ENCODE results near the gene PAK1. TPM values are rescaled to one million over a fixed set of nuclear protein-coding genes. Genes with fewer than 3 reads are reported as not detected.

PAK1 gene
- polyA plus RNA-seq, 1 donor (not counting 4 experiments of a cell fraction or from before 2014, with no cell fraction given), result 78.2 TPM

DNA sequence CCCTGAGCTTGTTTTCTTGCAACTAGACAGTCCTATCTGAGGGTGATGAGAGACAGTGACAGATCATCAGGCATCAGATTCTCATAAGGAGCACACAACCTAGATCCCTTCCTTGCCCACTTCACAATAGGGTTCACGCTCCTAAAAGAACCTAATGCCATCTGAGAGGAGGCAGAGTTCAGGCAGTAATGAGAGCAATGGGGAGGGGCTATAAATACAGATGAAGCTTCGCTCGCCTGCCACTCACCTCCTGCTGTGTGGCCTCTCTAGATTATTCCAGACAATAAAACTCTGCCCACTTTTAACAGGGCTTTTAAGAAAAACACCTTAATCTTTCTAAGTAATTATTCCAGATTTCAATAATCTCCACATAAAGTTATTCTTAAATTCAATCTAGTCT is 43.9 kb upstream of the PAK1 start:
- no peak overlapping the region for H2AFZ ChIP-seq (ENCODE audit: control insufficient read depth, low read length)
- no peak overlapping the region for H3K9ac ChIP-seq (ENCODE audit: control insufficient read depth, extremely low read depth, insufficient read depth, low read length)
- no peak for DNase-seq (ENCODE audit: low read depth, low spot score)
- FAIRE-seq, result no peak
- H3K27ac ChIP-seq (ENCODE audit: control insufficient read depth, insufficient read depth, low read length), result no peak overlapping the region
- H3K9me1 ChIP-seq (ENCODE audit: control insufficient read depth, extremely low read depth, insufficient read depth, low read length), result no peaks in the 10 kb centered on the region
- H3K79me2 ChIP-seq (ENCODE audit: control insufficient read depth, insufficient read depth, low read length), result no peaks in the 10 kb centered on the region
- no peak overlapping the region for H3K4me2 ChIP-seq (ENCODE audit: control insufficient read depth, extremely low read depth, insufficient read depth, low read depth, low read length)
- TF ChIP-seq, protein P1, sequence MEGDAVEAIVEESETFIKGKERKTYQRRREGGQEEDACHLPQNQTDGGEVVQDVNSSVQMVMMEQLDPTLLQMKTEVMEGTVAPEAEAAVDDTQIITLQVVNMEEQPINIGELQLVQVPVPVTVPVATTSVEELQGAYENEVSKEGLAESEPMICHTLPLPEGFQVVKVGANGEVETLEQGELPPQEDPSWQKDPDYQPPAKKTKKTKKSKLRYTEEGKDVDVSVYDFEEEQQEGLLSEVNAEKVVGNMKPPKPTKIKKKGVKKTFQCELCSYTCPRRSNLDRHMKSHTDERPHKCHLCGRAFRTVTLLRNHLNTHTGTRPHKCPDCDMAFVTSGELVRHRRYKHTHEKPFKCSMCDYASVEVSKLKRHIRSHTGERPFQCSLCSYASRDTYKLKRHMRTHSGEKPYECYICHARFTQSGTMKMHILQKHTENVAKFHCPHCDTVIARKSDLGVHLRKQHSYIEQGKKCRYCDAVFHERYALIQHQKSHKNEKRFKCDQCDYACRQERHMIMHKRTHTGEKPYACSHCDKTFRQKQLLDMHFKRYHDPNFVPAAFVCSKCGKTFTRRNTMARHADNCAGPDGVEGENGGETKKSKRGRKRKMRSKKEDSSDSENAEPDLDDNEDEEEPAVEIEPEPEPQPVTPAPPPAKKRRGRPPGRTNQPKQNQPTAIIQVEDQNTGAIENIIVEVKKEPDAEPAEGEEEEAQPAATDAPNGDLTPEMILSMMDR (optimal IDR thresholded peaks at IDR 0.05 in 1 of 3, IDR thresholded peaks at IDR 0.05 in 1 of 3, conservative IDR thresholded peaks at IDR 0.05 in 1 of 3; ENCODE audit: extremely low read depth in 1 of 3, insufficient read depth in 2 of 3, low read length in 3 of 3), result no peak
- TF ChIP-seq EZH2 (IDR thresholded peaks at IDR 0.05; ENCODE audit: low read length), result no peak
- no peak overlapping the region for H3K4me3 ChIP-seq (ENCODE audit: control insufficient read depth in 2 of 3, extremely low read depth in 1 of 3, insufficient read depth in 2 of 3, low read depth in 1 of 3, low read length in 3 of 3)
- no peaks in the 10 kb centered on the region for H3K9me3 ChIP-seq (ENCODE audit: control insufficient read depth, low read depth, low read length)
- H3K4me1 ChIP-seq (ENCODE audit: control insufficient read depth, extremely low read depth, insufficient read depth, low read length), result peaks cover 3% of the 10 kb centered on the region
- dilution Hi-C loops (cut with MboI; ENCODE audit: extremely low pct_ligation_motif_present, low sequenced_read_pairs), result no loop called here
- no peaks in the 10 kb centered on the region for H4K20me1 ChIP-seq (ENCODE audit: control insufficient read depth, extremely low read depth, insufficient read depth, low read length)
- H3K36me3 ChIP-seq (ENCODE audit: control insufficient read depth in 2 of 2, extremely low read depth in 1 of 2, insufficient read depth in 2 of 2, low read length in 2 of 2), result no peaks in the 10 kb centered on the region
- H3K27me3 ChIP-seq (ENCODE audit: control insufficient read depth, extremely low read depth, insufficient read depth, low read length), result no peaks in the 10 kb centered on the region

DNA sequence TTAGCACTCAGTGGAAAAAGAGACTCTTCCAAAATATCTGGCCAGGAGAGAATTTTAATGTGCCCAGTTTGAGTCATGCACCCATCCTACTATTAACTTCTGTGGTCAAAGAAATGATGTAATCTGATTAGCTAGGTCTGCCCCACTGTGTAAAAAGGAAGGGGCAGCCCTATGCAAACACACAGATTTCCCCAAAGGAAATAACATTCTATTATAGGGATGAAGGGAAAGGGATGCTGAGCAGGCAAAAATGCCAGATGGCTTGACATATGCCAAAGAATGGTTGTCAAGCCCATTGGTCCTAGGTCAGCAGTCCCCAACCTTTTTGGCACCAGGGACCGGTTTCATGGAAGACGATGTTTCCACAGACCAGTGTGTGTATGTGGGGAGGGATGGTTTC is 43.3 kb upstream of the PAK1 start:
- TF ChIP-seq, protein P1 (optimal IDR thresholded peaks at IDR 0.05 in 1 of 3, IDR thresholded peaks at IDR 0.05 in 1 of 3, conservative IDR thresholded peaks at IDR 0.05 in 1 of 3; ENCODE audit: extremely low read depth in 1 of 3, insufficient read depth in 2 of 3, low read length in 3 of 3), result no peak
- TF ChIP-seq EZH2 (IDR thresholded peaks at IDR 0.05; ENCODE audit: low read length), result no peak
- no peak for DNase-seq (ENCODE audit: low read depth, low spot score)
- Histone ChIP-seq H3K4me2 (ENCODE audit: control insufficient read depth, extremely low read depth, insufficient read depth, low read depth, low read length) (no peak overlapping the region), H3K79me2 (ENCODE audit: control insufficient read depth, insufficient read depth, low read length) (no peaks in the 10 kb centered on the region), H3K9ac (ENCODE audit: control insufficient read depth, extremely low read depth, insufficient read depth, low read length) (no peak overlapping the region), H3K27ac (ENCODE audit: control insufficient read depth, insufficient read depth, low read length) (no peak overlapping the region), H3K36me3 (ENCODE audit: control insufficient read depth in 2 of 2, extremely low read depth in 1 of 2, insufficient read depth in 2 of 2, low read length in 2 of 2) (no peaks in the 10 kb centered on the region), H3K4me1 (ENCODE audit: control insufficient read depth, extremely low read depth, insufficient read depth, low read length) (peaks cover 3% of the 10 kb centered on the region), H3K27me3 (ENCODE audit: control insufficient read depth, extremely low read depth, insufficient read depth, low read length) (no peaks in the 10 kb centered on the region), H3K9me3 (ENCODE audit: control insufficient read depth, low read depth, low read length) (no peaks in the 10 kb centered on the region), H2AFZ (ENCODE audit: control insufficient read depth, low read length) (no peak overlapping the region), H3K9me1 (ENCODE audit: control insufficient read depth, extremely low read depth, insufficient read depth, low read length) (no peaks in the 10 kb centered on the region), H4K20me1 (ENCODE audit: control insufficient read depth, extremely low read depth, insufficient read depth, low read length) (no peaks in the 10 kb centered on the region), H3K4me3 (ENCODE audit: control insufficient read depth in 2 of 3, extremely low read depth in 1 of 3, insufficient read depth in 2 of 3, low read depth in 1 of 3, low read length in 3 of 3) (no peak overlapping the region)
- FAIRE-seq, result no peak
- dilution Hi-C loops (cut with MboI; ENCODE audit: extremely low pct_ligation_motif_present, low sequenced_read_pairs), result no loop called here
